ENCODE results near the gene BTBD9. TPM values are rescaled to one million over a fixed set of nuclear protein-coding genes. Genes with fewer than 3 reads are reported as not detected.

Gene BTBD9
- total and polyA plus RNA-seq, 9 of the 15 experiments (the other 6 are each of a cell fraction or from before 2014, with no cell fraction given) = 0.08 to 1.6 (median 0.58) TPM

- TF ChIP-seq CBX2 (IDR thresholded peaks at IDR 0.05; ENCODE audit: insufficient read depth, low read length, poor library complexity, severe bottlenecking) (no peak), FOS (IDR thresholded peaks at IDR 0.05; ENCODE audit: extremely low read depth, insufficient read length) (no peak), RAD51 (IDR thresholded peaks at IDR 0.05; ENCODE audit: borderline replicate concordance, low read depth) (no peak), ZBTB5 (IDR thresholded peaks at IDR 0.05) (no peak)
Measured at GRCh38 chr6:38150021-38150420, 489.7 kb downstream of the BTBD9 start (continued).

- in situ Hi-C loops (cut with MboI) = no loop called here
- Histone ChIP-seq H3K27ac (ENCODE audit: extremely low read depth, low read depth, low read length) (no peak overlapping the region), H3K27me3 (ENCODE audit: control insufficient read depth in 2 of 2, insufficient read depth in 2 of 2, low read length in 2 of 2) (no peaks in the 10 kb centered on the region), H3K79me2 (ENCODE audit: control insufficient read depth, insufficient read depth, low read length) (no peaks in the 10 kb centered on the region), H3K9me1 (ENCODE audit: control insufficient read depth, insufficient read depth, low read length) (no peaks in the 10 kb centered on the region), H3K36me3 (ENCODE audit: control insufficient read depth, insufficient read depth, low read length) (no peaks in the 10 kb centered on the region), H3K9me3 (replicated peaks; ENCODE audit: control insufficient read depth, insufficient read depth, low read depth, low read length) (no peaks in the 10 kb centered on the region), H2AFZ (ENCODE audit: low read depth, low read length) (no peak overlapping the region), H3K4me3 (no peak overlapping the region), H4K20me1 (replicated peaks; ENCODE audit: control insufficient read depth, insufficient read depth, low read length) (peaks cover 26% of the 10 kb centered on the region), H3K9ac (ENCODE audit: insufficient read depth in 1 of 2, low read depth in 2 of 2, low read length in 2 of 2) (no peak overlapping the region), H3K4me2 (ENCODE audit: insufficient read depth, low read length) (no peak overlapping the region), H3K4me1 (replicated peaks in 1 of 2; ENCODE audit: control insufficient read depth in 2 of 2, insufficient read depth in 2 of 2, low read length in 2 of 2) (no peaks in the 10 kb centered on the region; a peak in 1 of 5 replicates)
- intact Hi-C loops (cut with micrococcal nuclease) = no loop called here
- WGBS (ENCODE audit: insufficient coverage, low coverage, missing lambda C conversion rate) = 70% methylated on average over 2 of the region's 2 CpGs
- BruUV-seq (replicated peaks) = no TSS peak
- no peak for FAIRE-seq
- POLR2A ChIA-PET = interaction anchor here (1.2 to 1.4 kb wide), 2 partner anchors 12 to 27 kb away, joined by 3 to 4 read pairs; no protein-coding TSS in a partner anchor
- CTCF ChIA-PET (ENCODE audit: low intra/inter-chr PET ratio) = no interaction called here
- no peak for ATAC-seq
- no peak for DNase-seq (ENCODE audit: extremely low read depth in 1 of 4, low spot score in 3 of 4)
- TF ChIP-seq SMAD4 (CRISPR knock-in tag; conservative IDR thresholded peaks at IDR 0.05) = no peak
- no peak for TF ChIP-seq ADNP (tag; IDR thresholded peaks at IDR 0.05)
- TF ChIP-seq CREB3L1 (IDR thresholded peaks at IDR 0.05; ENCODE audit: borderline replicate concordance, low read depth) = no peak
- TF ChIP-seq XRCC3 (IDR thresholded peaks at IDR 0.05) = no peak
- TF ChIP-seq HDGF (IDR thresholded peaks at IDR 0.05) = no peak
- no peak for TF ChIP-seq ZSCAN32 (CRISPR knock-in tag; IDR thresholded peaks at IDR 0.05)
- TF ChIP-seq ARID4B (CRISPR knock-in tag; IDR thresholded peaks at IDR 0.05) = no peak
- TF ChIP-seq HNRNPL (IDR thresholded peaks at IDR 0.05; ENCODE audit: low read depth, low read length) = no peak
- TF ChIP-seq ZNF830 (CRISPR knock-in tag; IDR thresholded peaks at IDR 0.05) = no peak
- TF ChIP-seq SIX5 (IDR thresholded peaks at IDR 0.05; ENCODE audit: borderline replicate concordance in 1 of 2, insufficient read depth in 1 of 2, low read depth in 1 of 2, low read length in 2 of 2) = no peak
- TF ChIP-seq SMC3 (conservative IDR thresholded peaks at IDR 0.05; ENCODE audit: insufficient read depth, low read depth, low read length) = no peak
Measured at GRCh38 chr6:38149531-38149930, 490.2 kb downstream of the BTBD9 start.
